ENCODE results near the gene ATP1B3. TPM values are rescaled to one million over a fixed set of nuclear protein-coding genes. Genes with fewer than 3 reads are reported as not detected.

The ATP1B3 gene
- total and polyA plus RNA-seq, 4 donors: 106 to 291 (median 194) TPM

GRCh38 chr3:141933421-141934300 lies 57.2 kb downstream of the ATP1B3 start:
- Histone ChIP-seq H3K27ac (ENCODE audit: low read depth, low read length) (no peak overlapping the region), H3K36me3 (ENCODE audit: control insufficient read depth, insufficient read depth, low read length) (peaks cover 11% of the 10 kb centered on the region), H3K4me3 (ENCODE audit: low read depth, low read length) (no peak overlapping the region), H3K27me3 (ENCODE audit: control insufficient read depth, insufficient read depth, low read length) (no peaks in the 10 kb centered on the region), H3K4me1 (ENCODE audit: control insufficient read depth, insufficient read depth, low read length) (no peaks in the 10 kb centered on the region), H3K9me3 (ENCODE audit: control insufficient read depth, insufficient read depth, low read length) (no peaks in the 10 kb centered on the region)
- WGBS (ENCODE audit: insufficient coverage): 73% methylated on average over 12 of the region's 16 CpGs
- DNase-seq (ENCODE audit: low read depth in 4 of 6, low spot score in 6 of 6): peak in 1 of 6 donors; percentile 6

- H3K36me3 ChIP-seq (ENCODE audit: control insufficient read depth, insufficient read depth, low read length): peaks cover 8% of the 10 kb centered on the region
- no peak for DNase-seq (ENCODE audit: low read depth in 4 of 6, low spot score in 6 of 6)
- H3K27ac ChIP-seq (ENCODE audit: low read depth, low read length): no peak overlapping the region
- no peaks in the 10 kb centered on the region for H3K9me3 ChIP-seq (ENCODE audit: control insufficient read depth, insufficient read depth, low read length)
- H3K27me3 ChIP-seq (ENCODE audit: control insufficient read depth, insufficient read depth, low read length): no peaks in the 10 kb centered on the region
- no peaks in the 10 kb centered on the region for H3K4me1 ChIP-seq (ENCODE audit: control insufficient read depth, insufficient read depth, low read length)
- H3K4me3 ChIP-seq (ENCODE audit: low read depth, low read length): no peak overlapping the region
- 96% methylated on average over 4 of the region's 4 CpGs for WGBS (ENCODE audit: insufficient coverage)
Observed at GRCh38 chr3:141934354-141934753, 57.9 kb downstream of the ATP1B3 start.

DNA sequence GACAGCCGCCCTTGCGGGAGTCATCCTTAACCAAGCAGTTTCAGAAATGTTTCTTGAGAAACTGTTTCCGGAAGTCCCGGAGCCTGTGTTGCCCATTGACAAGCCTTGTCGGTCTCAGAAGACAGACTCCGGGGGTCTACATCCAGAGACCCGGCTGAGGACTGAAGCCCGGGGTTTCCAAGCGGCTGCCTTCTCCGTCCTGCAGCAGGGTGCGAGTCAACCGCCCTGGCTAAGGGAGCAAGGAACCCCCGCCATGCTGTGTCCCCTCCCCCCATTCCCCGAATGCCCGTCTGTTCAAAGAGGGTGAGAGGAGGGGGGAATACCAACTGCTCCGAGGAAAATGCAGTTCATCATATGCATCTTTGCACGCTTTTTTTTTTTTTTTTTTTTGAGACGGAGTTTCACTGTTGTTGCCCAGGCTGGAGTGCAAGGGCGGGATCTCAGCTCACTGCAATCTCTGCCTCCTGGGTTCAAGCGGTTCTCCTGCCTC lies 61.6 kb downstream of the ATP1B3 start:
- Histone ChIP-seq H3K27me3 (ENCODE audit: control insufficient read depth, insufficient read depth, low read length) (no peaks in the 10 kb centered on the region), H3K36me3 (ENCODE audit: control insufficient read depth, insufficient read depth, low read length) (peaks cover 8% of the 10 kb centered on the region), H3K4me1 (ENCODE audit: control insufficient read depth, insufficient read depth, low read length) (peaks cover 7% of the 10 kb centered on the region), H3K27ac (ENCODE audit: low read depth, low read length) (no peak overlapping the region), H3K4me3 (ENCODE audit: low read depth, low read length) (no peak overlapping the region), H3K9me3 (ENCODE audit: control insufficient read depth, insufficient read depth, low read length) (no peaks in the 10 kb centered on the region)
- 90% methylated on average over 13 of the region's 20 CpGs for WGBS (ENCODE audit: insufficient coverage)
- DNase-seq (ENCODE audit: low read depth in 4 of 6, low spot score in 6 of 6): peak in 1 of 6 donors; percentile 61

- 100% methylated on average over 1 of the region's 4 CpGs for WGBS (ENCODE audit: insufficient coverage)
- H3K4me1 ChIP-seq (ENCODE audit: control insufficient read depth, insufficient read depth, low read length): peaks cover 7% of the 10 kb centered on the region
- H3K4me3 ChIP-seq (ENCODE audit: low read depth, low read length): no peak overlapping the region
- peaks cover 6% of the 10 kb centered on the region for H3K36me3 ChIP-seq (ENCODE audit: control insufficient read depth, insufficient read depth, low read length)
- H3K27ac ChIP-seq (ENCODE audit: low read depth, low read length): no peak overlapping the region
- no peak for DNase-seq (ENCODE audit: low read depth in 4 of 6, low spot score in 6 of 6)
- no peaks in the 10 kb centered on the region for H3K27me3 ChIP-seq (ENCODE audit: control insufficient read depth, insufficient read depth, low read length)
- no peaks in the 10 kb centered on the region for H3K9me3 ChIP-seq (ENCODE audit: control insufficient read depth, insufficient read depth, low read length)
Observed at GRCh38 chr3:141939759-141940158, 63.3 kb downstream of the ATP1B3 start.

- no peaks in the 10 kb centered on the region for H3K27me3 ChIP-seq (ENCODE audit: control insufficient read depth, insufficient read depth, low read length)
- H3K4me1 ChIP-seq (ENCODE audit: control insufficient read depth, insufficient read depth, low read length): peaks cover 7% of the 10 kb centered on the region
- 23% methylated on average over 6 of the region's 12 CpGs for whole genome bisulfite sequencing (ENCODE audit: insufficient coverage)
- H3K9me3 ChIP-seq (ENCODE audit: control insufficient read depth, insufficient read depth, low read length): no peaks in the 10 kb centered on the region
- H3K4me3 ChIP-seq (ENCODE audit: low read depth, low read length): no peak overlapping the region
- peak in 5 of 6 donors; percentile 35 to 95 (median 54) for DNase-seq (ENCODE audit: low read depth in 4 of 6, low spot score in 6 of 6)
- no peak overlapping the region for H3K27ac ChIP-seq (ENCODE audit: low read depth, low read length)
- peaks cover 6% of the 10 kb centered on the region for H3K36me3 ChIP-seq (ENCODE audit: control insufficient read depth, insufficient read depth, low read length)
Observed at GRCh38 chr3:141940194-141940776, 63.8 kb downstream of the ATP1B3 start.

DNA sequence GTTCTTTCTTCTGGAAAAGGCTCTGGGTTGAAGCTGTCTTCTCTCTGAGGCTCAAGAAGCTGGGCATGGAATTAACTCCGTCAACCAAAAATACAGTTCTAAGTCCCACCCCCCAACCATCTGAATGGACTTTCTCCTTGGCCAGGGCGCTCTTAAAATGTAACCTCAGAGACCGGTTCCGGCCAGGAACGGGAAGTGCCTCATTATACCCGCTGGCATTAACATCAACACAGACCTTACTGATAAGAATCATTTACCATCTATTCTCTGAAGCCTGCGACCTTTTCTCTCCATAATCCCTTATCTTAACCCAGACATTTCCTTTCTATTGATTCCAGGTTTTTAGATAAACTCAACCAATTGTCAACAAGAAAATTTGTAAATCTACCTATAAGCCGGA lies 64.7 kb downstream of the ATP1B3 start:
- Histone ChIP-seq H3K27ac (ENCODE audit: low read depth, low read length) (no peak overlapping the region), H3K27me3 (ENCODE audit: control insufficient read depth, insufficient read depth, low read length) (no peaks in the 10 kb centered on the region), H3K4me3 (ENCODE audit: low read depth, low read length) (no peak overlapping the region), H3K36me3 (ENCODE audit: control insufficient read depth, insufficient read depth, low read length) (peaks cover 6% of the 10 kb centered on the region), H3K4me1 (ENCODE audit: control insufficient read depth, insufficient read depth, low read length) (peaks cover 7% of the 10 kb centered on the region), H3K9me3 (ENCODE audit: control insufficient read depth, insufficient read depth, low read length) (no peaks in the 10 kb centered on the region)
- no peak for DNase-seq (ENCODE audit: low read depth in 4 of 6, low spot score in 6 of 6)
- 96% methylated on average over 7 of the region's 8 CpGs for WGBS (ENCODE audit: insufficient coverage)

DNA sequence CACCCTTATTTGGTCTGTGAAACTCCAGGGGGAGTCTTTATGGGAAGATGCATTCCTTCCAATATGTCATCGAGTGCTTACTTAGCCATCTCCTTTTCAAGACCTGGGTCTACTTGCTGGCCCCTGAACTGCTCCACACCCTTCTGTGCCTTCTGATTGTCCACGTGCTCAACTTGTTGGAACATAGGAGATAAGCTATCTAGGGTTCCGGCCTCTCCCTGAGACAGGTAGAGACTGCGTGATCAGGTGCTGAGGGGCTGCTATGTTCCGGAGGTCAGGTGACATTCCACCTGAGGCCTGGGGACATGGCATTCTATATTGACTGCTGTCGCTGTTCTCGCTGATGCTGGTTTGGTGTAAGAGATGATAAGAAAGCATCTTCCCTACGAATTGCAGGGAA lies 65.6 kb downstream of the ATP1B3 start:
- DNase-seq (ENCODE audit: low read depth in 4 of 6, low spot score in 6 of 6): no peak
- WGBS (ENCODE audit: insufficient coverage): 99% methylated on average over 7 of the region's 8 CpGs
- Histone ChIP-seq H3K4me3 (ENCODE audit: low read depth, low read length) (no peak overlapping the region), H3K9me3 (ENCODE audit: control insufficient read depth, insufficient read depth, low read length) (no peaks in the 10 kb centered on the region), H3K36me3 (ENCODE audit: control insufficient read depth, insufficient read depth, low read length) (peaks cover 6% of the 10 kb centered on the region), H3K27ac (ENCODE audit: low read depth, low read length) (no peak overlapping the region), H3K27me3 (ENCODE audit: control insufficient read depth, insufficient read depth, low read length) (no peaks in the 10 kb centered on the region), H3K4me1 (ENCODE audit: control insufficient read depth, insufficient read depth, low read length) (peaks cover 7% of the 10 kb centered on the region)

- Histone ChIP-seq H3K27me3 (ENCODE audit: control insufficient read depth, insufficient read depth, low read length) (no peaks in the 10 kb centered on the region), H3K27ac (ENCODE audit: low read depth, low read length) (no peak overlapping the region), H3K4me1 (ENCODE audit: control insufficient read depth, insufficient read depth, low read length) (no peaks in the 10 kb centered on the region), H3K9me3 (ENCODE audit: control insufficient read depth, insufficient read depth, low read length) (no peaks in the 10 kb centered on the region), H3K36me3 (ENCODE audit: control insufficient read depth, insufficient read depth, low read length) (peaks cover 4% of the 10 kb centered on the region), H3K4me3 (ENCODE audit: low read depth, low read length) (no peak overlapping the region)
- 82% methylated on average over 15 of the region's 16 CpGs for WGBS (ENCODE audit: insufficient coverage)
- no peak for DNase-seq (ENCODE audit: low read depth in 4 of 6, low spot score in 6 of 6)
Observed at GRCh38 chr3:141945726-141946485, 69.5 kb downstream of the ATP1B3 start.

DNA sequence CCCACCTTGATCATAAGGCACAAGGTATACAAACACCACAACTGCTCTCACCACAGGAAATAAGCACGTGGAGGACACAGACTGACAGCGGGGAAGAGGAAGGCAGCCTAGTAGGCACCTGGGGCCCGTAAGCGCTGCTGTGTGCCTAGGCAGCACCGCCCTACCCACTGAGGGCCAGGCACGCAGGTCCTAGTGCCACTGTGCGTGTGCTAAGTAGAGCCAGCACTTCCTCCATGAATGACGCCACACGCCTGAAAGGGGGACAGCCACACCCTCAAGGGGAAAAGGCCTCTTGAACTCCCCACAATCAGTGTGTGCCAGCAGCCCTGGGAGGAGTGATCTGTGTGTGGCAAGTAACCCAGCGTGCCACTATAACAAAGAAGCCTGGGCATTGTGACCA lies 73.0 kb downstream of the ATP1B3 start:
- no peaks in the 10 kb centered on the region for H3K4me1 ChIP-seq (ENCODE audit: control insufficient read depth, insufficient read depth, low read length)
- peaks cover 6% of the 10 kb centered on the region for H3K36me3 ChIP-seq (ENCODE audit: control insufficient read depth, insufficient read depth, low read length)
- no peaks in the 10 kb centered on the region for H3K27me3 ChIP-seq (ENCODE audit: control insufficient read depth, insufficient read depth, low read length)
- H3K9me3 ChIP-seq (ENCODE audit: control insufficient read depth, insufficient read depth, low read length): no peaks in the 10 kb centered on the region
- no peak overlapping the region for H3K4me3 ChIP-seq (ENCODE audit: low read depth, low read length)
- 100% methylated on average over 5 of the region's 10 CpGs for WGBS (ENCODE audit: insufficient coverage)
- no peak for DNase-seq (ENCODE audit: low read depth in 4 of 6, low spot score in 6 of 6)
- H3K27ac ChIP-seq (ENCODE audit: low read depth, low read length): no peak overlapping the region

All from spinal cord (tissue), 10 donors.